Left ventricle myocardium inferior (tissue), 1 donor: ENCODE results near the gene LCA5L. TPM values are rescaled to one million over a fixed set of nuclear protein-coding genes. Genes with fewer than 3 reads are reported as not detected.

Experiments used
- DNase-seq: peaks from one replicate; pipeline ENCODE4 v3.0.0-alpha.2; 2020
- H3K27ac ChIP-seq: fragments of 200-600 bp; replicated peaks from 2 replicates; pipeline ENCODE4 v1.8.0; 2021
- H3K27me3 ChIP-seq: fragments of 200-600 bp; 2 replicates; pipeline ENCODE4 v1.8.0; 2021; ENCODE audit warnings: low read depth
- H3K36me3 ChIP-seq: fragments of 200-600 bp; 2 replicates; pipeline ENCODE4 v1.8.0; 2021
- H3K4me1 ChIP-seq: fragments of 200-600 bp; 2 replicates; pipeline ENCODE4 v1.8.0; 2021
- H3K4me3 ChIP-seq: fragments of 200-600 bp; 2 replicates; pipeline ENCODE4 v1.8.0; 2021; ENCODE audit warnings: mild to moderate bottlenecking, moderate library complexity
- H3K9me3 ChIP-seq: fragments of 200-600 bp; replicated peaks from 2 replicates; pipeline ENCODE4 v1.8.0; 2021
- CTCF ChIP-seq: fragments of 200-600 bp; IDR thresholded peaks from 2 replicates; pipeline ENCODE4 v1.8.0; 2021; ENCODE audit warnings: antibody characterized with exemption, mild to moderate bottlenecking, borderline replicate concordance
- intact Hi-C: fragments of 100-400 bp; cut with micrococcal nuclease; formaldehyde crosslinking; loops from one replicate; pipeline ENCODE4 v1.11.0; 2022
- long read RNA-seq: library from polyadenylated mRNA; unstranded; transcript quantifications from one replicate; pipeline ENCODE4 v2.0.0, GENCODE V29; 2021
- total RNA-seq: library from RNA; stranded (reverse); fragmentation: NEBNext Ultra II Directional; extraction: Animal tissue kit (Norgen Biotek cat#: 25700); gene quantifications from one replicate; pipeline ENCODE4 v1.2.1, GENCODE V29; 2021
- donor health status: DM: no; HTN: yes; CAD: no; lungs with severe emphysema.

Gene LCA5L
- 0.80 TPM for total RNA-seq
- long read RNA-seq: 0 reads

- Histone ChIP-seq H3K27me3 (no peaks in the 10 kb centered on the region), H3K9me3 (no peaks in the 10 kb centered on the region), H3K36me3 (no peaks in the 10 kb centered on the region), H3K4me3 (peak within 1 kb of the TSS; percentile 87), H3K27ac (peak within 1 kb of the TSS; percentile 97), H3K4me1 (peaks cover 26% of the 10 kb centered on the region)
- peak; percentile 94 for DNase-seq
- intact Hi-C loops: no loop called here
- TF ChIP-seq CTCF: no peak
Observed at GRCh38 chr21:39445321-39446269, at the start of gene LCA5L. Gene LCA5L (minus strand): TSS chr21:39445778. CDS start chr21:39428493, 17,285 bp downstream.

GRCh38 chr21:39489380-39489924, 43.9 kb upstream of the LCA5L start:
- DNase-seq: no peak
- no peak for TF ChIP-seq CTCF
- H3K4me1 ChIP-seq: peaks cover 6% of the 10 kb centered on the region
- H3K9me3 ChIP-seq: peaks cover 14% of the 10 kb centered on the region
- intact Hi-C loops: no loop called here
- no peak overlapping the region for H3K27ac ChIP-seq
- peaks cover 4% of the 10 kb centered on the region for H3K36me3 ChIP-seq
- no peaks in the 10 kb centered on the region for H3K27me3 ChIP-seq
- no peak overlapping the region for H3K4me3 ChIP-seq

- no peak for DNase-seq
- no peaks in the 10 kb centered on the region for H3K27me3 ChIP-seq
- peaks cover 16% of the 10 kb centered on the region for H3K4me1 ChIP-seq
- no peak overlapping the region for H3K27ac ChIP-seq
- TF ChIP-seq CTCF: no peak
- H3K4me3 ChIP-seq: no peak overlapping the region
- intact Hi-C loops: no loop called here
- peaks cover 4% of the 10 kb centered on the region for H3K36me3 ChIP-seq
- no peaks in the 10 kb centered on the region for H3K9me3 ChIP-seq
Observed at GRCh38 chr21:39484711-39485276, 39.2 kb upstream of the LCA5L start.

- H3K27ac ChIP-seq: no peak overlapping the region
- H3K9me3 ChIP-seq: no peaks in the 10 kb centered on the region
Observed at GRCh38 chr21:39483917-39484316, 38.3 kb upstream of the LCA5L start.

More at GRCh38 chr21:39483917-39484316, 38.3 kb upstream of the LCA5L start:
- DNase-seq: no peak
- peaks cover 16% of the 10 kb centered on the region for H3K4me1 ChIP-seq
- peaks cover 4% of the 10 kb centered on the region for H3K36me3 ChIP-seq
- no peaks in the 10 kb centered on the region for H3K27me3 ChIP-seq
- TF ChIP-seq CTCF: no peak
- intact Hi-C loops: no loop called here
- no peak overlapping the region for H3K4me3 ChIP-seq
